Endodermal cell (in vitro differentiated cells): Measurements from ENCODE around the gene COL15A1. TPM values are rescaled to one million over a fixed set of nuclear protein-coding genes. Genes with fewer than 3 reads are reported as not detected.
A peak's percentile ranks its signal among the peaks of the same experiment; 100 is the strongest.

Source experiments
- DNase-seq: peaks from one replicate; pipeline ENCODE4 v3.0.0-alpha.2; 2017
- H3K27ac ChIP-seq: 2 replicates; pipeline ENCODE4 v1.5.1; 2013; ENCODE audit warnings: mild to moderate bottlenecking, low read depth, low read length, moderate library complexity
- H3K27me3 ChIP-seq: 2 replicates; pipeline ENCODE4 v1.6.1; 2013; ENCODE audit warnings: mild to moderate bottlenecking, low read length, moderate library complexity; ENCODE audit not compliant: insufficient read depth, control insufficient read depth, poor library complexity, severe bottlenecking
- H3K36me3 ChIP-seq: 2 replicates; pipeline ENCODE4 v1.7.0; 2013; ENCODE audit warnings: mild to moderate bottlenecking, low read length, moderate library complexity; ENCODE audit not compliant: control insufficient read depth, insufficient read depth
- H3K4me1 ChIP-seq: one replicate; pipeline ENCODE4 v1.7.0; 2013; ENCODE audit warnings: low read length; ENCODE audit not compliant: control insufficient read depth, insufficient read depth
- H3K4me3 ChIP-seq: 2 replicates; pipeline ENCODE4 v1.5.1; 2013; ENCODE audit warnings: mild to moderate bottlenecking, low read length, moderate library complexity
- H3K9ac ChIP-seq: 2 replicates; pipeline ENCODE4 v1.6.1; 2013; ENCODE audit warnings: mild to moderate bottlenecking, low read length, moderate library complexity; ENCODE audit not compliant: poor library complexity, severe bottlenecking; ENCODE audit errors: extremely low read depth
- H3K9me3 ChIP-seq: 2 replicates; pipeline ENCODE4 v1.6.1; 2013; ENCODE audit warnings: mild to moderate bottlenecking, low read length, moderate library complexity; ENCODE audit not compliant: control insufficient read depth
- H3K27ac Mint-ChIP-seq: 2 replicates; pipeline ENCODE4 v1.8.0; 2020; ENCODE audit warnings: mixed read lengths
- H3K27me3 Mint-ChIP-seq: 2 replicates; pipeline ENCODE4 v1.8.0; 2021; ENCODE audit warnings: mild to moderate bottlenecking, mixed read lengths; ENCODE audit not compliant: insufficient read depth
- H3K36me3 Mint-ChIP-seq: 2 replicates; pipeline ENCODE4 v1.8.0; 2020; ENCODE audit warnings: low read depth, mixed read lengths
- H3K4me1 Mint-ChIP-seq: 2 replicates; pipeline ENCODE4 v1.8.0; 2020; ENCODE audit warnings: mixed read lengths
- H3K4me3 Mint-ChIP-seq: 2 replicates; pipeline ENCODE4 v1.8.0; 2020; ENCODE audit warnings: mild to moderate bottlenecking, moderate library complexity, mixed read lengths
- H3K9me3 Mint-ChIP-seq: 2 replicates; pipeline ENCODE4 v1.8.0; 2020; ENCODE audit warnings: mild to moderate bottlenecking, mixed read lengths
- CTCF ChIP-seq: fragments of 200-600 bp; sonication (generic); conservative IDR thresholded peaks from 2 replicates; pipeline ENCODE4 v1.5.0; 2021; ENCODE audit warnings: antibody characterized with exemption, mild to moderate bottlenecking
- WGBS, 2 experiments: methylation state at CpG; one replicate each; pipeline versions ENCODE4 v1.1.5 to v1.1.7; 2013; ENCODE audit warnings: missing lambda C conversion rate in 2 of 2, mixed read lengths in 1 of 2; ENCODE audit not compliant: insufficient coverage in 1 of 2, insufficient read length in 1 of 2; 5-methylcytosine and 5-hydroxymethylcytosine counted together
- total RNA-seq, 2 donors: library from RNA; stranded (reverse); fragmentation: NEBNext Ultra II Directional in 1 of 2; extraction: Animal tissue kit (Norgen Biotek cat#: 25700) in 1 of 2; gene quantifications; 2 replicates in 1 of 2; 3 replicates in 1 of 2; pipeline ENCODE4 v1.2.1, GENCODE V29; 2021

Gene COL15A1
- total RNA-seq, 2 donors from 2014 or later = 0.27 TPM; not detected in 1

GRCh38 chr9:99005651-99006050 lies 61.9 kb downstream of the COL15A1 start:
- H3K4me3 Mint-ChIP-seq = no peak overlapping the region
- peaks cover 16% of the 10 kb centered on the region for H3K4me1 Mint-ChIP-seq
- Histone ChIP-seq H3K9ac (no peak overlapping the region), H3K4me3 (no peak overlapping the region), H3K36me3 (no peaks in the 10 kb centered on the region), H3K4me1 (peaks cover 10% of the 10 kb centered on the region), H3K9me3 (peaks cover 35% of the 10 kb centered on the region), H3K27me3 (no peaks in the 10 kb centered on the region), H3K27ac (no peak overlapping the region)
- DNase-seq = peak; percentile 17
- no peak overlapping the region for H3K27ac Mint-ChIP-seq
- no peak for TF ChIP-seq CTCF
- no peaks in the 10 kb centered on the region for H3K36me3 Mint-ChIP-seq
- 93 to 97% methylated on average over 6 of the region's 6 CpGs for WGBS, 2 experiments
- H3K27me3 Mint-ChIP-seq = peaks cover 3% of the 10 kb centered on the region
- H3K9me3 Mint-ChIP-seq = peaks cover 33% of the 10 kb centered on the region

- peaks cover 39% of the 10 kb centered on the region for H3K9me3 Mint-ChIP-seq
- no peaks in the 10 kb centered on the region for H3K27me3 ChIP-seq
- H3K9me3 ChIP-seq = peaks cover 44% of the 10 kb centered on the region
- no peak overlapping the region for H3K27ac ChIP-seq
- no peak overlapping the region for H3K9ac ChIP-seq
- 85% methylated on average over 1 of the region's 1 CpG; no CpG with 5 or more reads in 1 of the 2 experiments for WGBS, 2 experiments
- H3K4me3 Mint-ChIP-seq = no peak overlapping the region
- H3K4me1 Mint-ChIP-seq = peaks cover 7% of the 10 kb centered on the region
- no peak for DNase-seq
- no peaks in the 10 kb centered on the region for H3K36me3 ChIP-seq
- H3K4me3 ChIP-seq = no peak overlapping the region
- no peaks in the 10 kb centered on the region for H3K36me3 Mint-ChIP-seq
- no peak overlapping the region for H3K27ac Mint-ChIP-seq
- H3K27me3 Mint-ChIP-seq = peaks cover 3% of the 10 kb centered on the region
- peaks cover 5% of the 10 kb centered on the region for H3K4me1 ChIP-seq
- no peak for TF ChIP-seq CTCF
Observed at GRCh38 chr9:99006511-99006910, 62.8 kb downstream of the COL15A1 start.

- Histone ChIP-seq H3K9me3 (peaks cover 49% of the 10 kb centered on the region), H3K27ac (no peak overlapping the region), H3K27me3 (no peaks in the 10 kb centered on the region), H3K9ac (no peak overlapping the region), H3K4me1 (peaks cover 3% of the 10 kb centered on the region), H3K36me3 (no peaks in the 10 kb centered on the region), H3K4me3 (peak overlapping the region; percentile 71)
- no peak for TF ChIP-seq CTCF
- no peak for DNase-seq
- peaks cover 42% of the 10 kb centered on the region for H3K9me3 Mint-ChIP-seq
- no peaks in the 10 kb centered on the region for H3K36me3 Mint-ChIP-seq
- WGBS, 2 experiments = 63 to 77% methylated on average over 1 to 2 of the region's 2 CpGs
- H3K4me3 Mint-ChIP-seq = no peak overlapping the region
- H3K4me1 Mint-ChIP-seq = peaks cover 4% of the 10 kb centered on the region
- peaks cover 3% of the 10 kb centered on the region for H3K27me3 Mint-ChIP-seq
- H3K27ac Mint-ChIP-seq = no peak overlapping the region
Observed at GRCh38 chr9:99006979-99007378, 63.3 kb downstream of the COL15A1 start.
